ENCODE results near the gene SLC16A6.
"Not testable (repeated sequence)": the region's sequence is repeated elsewhere in the genome, so short reads cannot be mapped to it uniquely, and the experiment has no call there.

SLC16A6 gene, protein sequence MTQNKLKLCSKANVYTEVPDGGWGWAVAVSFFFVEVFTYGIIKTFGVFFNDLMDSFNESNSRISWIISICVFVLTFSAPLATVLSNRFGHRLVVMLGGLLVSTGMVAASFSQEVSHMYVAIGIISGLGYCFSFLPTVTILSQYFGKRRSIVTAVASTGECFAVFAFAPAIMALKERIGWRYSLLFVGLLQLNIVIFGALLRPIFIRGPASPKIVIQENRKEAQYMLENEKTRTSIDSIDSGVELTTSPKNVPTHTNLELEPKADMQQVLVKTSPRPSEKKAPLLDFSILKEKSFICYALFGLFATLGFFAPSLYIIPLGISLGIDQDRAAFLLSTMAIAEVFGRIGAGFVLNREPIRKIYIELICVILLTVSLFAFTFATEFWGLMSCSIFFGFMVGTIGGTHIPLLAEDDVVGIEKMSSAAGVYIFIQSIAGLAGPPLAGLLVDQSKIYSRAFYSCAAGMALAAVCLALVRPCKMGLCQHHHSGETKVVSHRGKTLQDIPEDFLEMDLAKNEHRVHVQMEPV

DNA sequence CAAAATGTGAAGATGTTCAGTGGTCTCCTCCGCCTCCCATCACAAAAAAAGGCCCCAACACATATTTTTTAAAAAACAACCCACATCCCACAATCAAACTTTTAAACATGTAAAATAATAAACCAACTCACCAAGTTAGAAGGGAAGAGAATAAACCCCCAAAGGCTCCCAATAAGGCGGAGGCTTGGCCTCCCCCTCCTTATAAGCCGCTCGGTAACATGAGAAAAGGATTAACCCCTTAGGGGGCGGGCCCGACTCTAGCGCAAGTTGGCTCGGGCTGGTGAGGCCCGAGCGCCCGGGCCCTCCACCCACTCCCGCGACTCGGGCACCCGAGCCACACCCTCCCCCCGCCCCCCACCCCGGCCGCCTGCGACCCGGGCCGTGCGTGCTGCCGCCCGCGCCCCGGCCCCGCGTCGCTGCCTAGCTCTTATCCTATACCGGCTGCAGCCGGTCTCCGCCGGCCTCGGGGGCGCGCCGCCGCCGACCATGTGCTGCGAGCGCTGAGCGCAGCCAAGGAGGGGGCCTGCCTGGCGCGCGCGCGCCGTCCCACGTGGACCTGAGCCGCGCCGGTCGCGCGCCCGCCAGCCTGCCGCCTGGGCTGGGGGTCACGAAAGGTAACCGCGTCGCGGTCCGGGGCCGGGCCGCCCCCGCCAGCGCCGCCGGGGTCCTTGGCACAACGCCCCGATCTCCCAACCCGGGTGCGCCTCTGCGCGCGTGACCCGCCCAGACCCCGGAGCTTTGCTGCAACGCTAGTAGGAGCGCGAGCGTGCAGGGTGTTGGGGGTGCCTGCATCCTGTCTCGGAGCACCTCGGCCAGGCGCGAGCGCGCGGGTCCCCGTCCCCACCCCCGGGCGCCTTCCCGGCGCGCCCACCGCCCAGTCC, at the start of gene SLC16A6, which contains the start of gene ARSG:
Gene SLC16A6 (minus strand): TSS at position 173 of the 881 bp plus-strand sequence. CDS start 12,807 bp downstream, outside the sequence.
Gene ARSG (plus strand): TSS at position 541 of the 881 bp plus-strand sequence. CDS start 15,999 bp downstream, outside the sequence.
- DNase-seq: peak; percentile 12

DNA sequence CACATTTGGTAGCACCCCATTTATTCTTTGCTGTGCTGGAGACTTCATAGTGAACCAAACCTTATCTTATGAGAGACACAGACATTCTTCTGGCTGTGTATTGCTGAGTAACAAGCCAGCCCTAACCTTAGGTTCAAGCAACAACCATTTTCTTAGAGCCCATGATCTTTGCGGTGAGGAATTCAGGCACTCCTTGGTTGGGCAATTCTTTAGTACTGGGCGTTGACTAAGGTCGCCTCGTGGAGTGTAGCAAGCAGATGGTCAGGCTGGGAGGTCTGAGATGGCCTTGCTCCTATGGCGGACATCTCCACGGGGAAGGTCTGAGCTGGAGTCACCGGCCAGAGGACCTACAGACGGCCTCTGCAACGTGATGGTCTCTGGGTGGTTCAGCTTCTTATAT, 43.5 kb upstream of the SLC16A6 start:
- DNase-seq: no peak

DNA sequence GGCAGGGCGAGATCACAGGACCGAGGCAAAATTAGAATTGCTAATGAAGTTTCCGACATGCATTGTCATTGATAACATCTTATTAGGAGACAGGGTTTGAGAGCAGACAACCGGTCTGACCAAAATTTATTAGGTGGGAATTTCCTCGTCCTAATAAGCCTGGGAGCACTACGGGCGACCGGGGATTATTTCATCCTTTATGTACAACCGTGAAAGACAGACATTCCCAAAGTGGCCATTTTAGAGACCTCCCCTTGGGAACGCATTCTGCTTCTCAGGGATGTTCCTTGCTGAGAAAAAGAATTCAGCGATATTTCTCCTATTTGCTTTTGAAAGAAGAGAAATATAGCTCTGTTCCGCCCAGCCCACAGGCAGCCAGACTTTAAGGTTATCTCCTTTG, 41.0 kb upstream of the SLC16A6 start:
- not testable (repeated sequence) for DNase-seq

DNA sequence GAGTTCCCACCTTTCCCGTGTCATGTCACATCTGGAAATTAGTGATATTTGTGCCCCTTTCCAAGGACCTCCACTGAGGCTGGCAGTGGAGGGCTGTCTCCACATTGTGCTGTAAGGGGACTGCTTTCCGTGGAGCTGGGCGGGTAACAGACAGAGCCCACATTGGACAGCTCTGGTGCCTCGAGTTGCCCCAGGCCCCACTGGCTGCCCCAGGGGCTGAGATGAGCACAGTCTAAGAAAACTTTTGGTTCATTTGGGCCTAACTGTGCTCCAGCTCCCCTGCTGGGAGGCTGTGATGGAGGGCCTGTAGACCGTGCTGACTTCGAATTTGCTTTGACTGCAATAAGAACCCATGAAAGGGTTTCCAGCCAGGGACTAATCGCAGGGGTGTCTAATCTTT, 38.4 kb upstream of the SLC16A6 start:
- no peak for DNase-seq

DNA sequence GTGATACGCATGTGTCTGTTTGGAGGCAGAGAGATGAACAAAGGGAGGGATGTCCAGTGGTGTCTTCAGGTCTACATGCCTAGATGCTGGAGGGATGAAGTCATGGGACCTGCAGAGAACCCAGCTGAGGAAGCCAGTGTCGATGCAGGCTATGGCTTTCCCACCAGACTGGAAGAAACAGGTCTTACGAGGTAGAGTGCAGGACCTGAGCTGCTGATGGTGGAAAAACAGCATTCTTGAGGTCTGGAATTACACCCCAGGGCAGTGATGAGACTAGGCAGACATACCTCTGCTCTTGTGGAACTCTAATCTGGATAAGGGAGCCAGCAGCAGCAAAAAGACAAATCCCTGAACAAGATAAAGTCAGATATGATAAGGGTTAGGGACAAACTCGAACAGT, 37.7 kb upstream of the SLC16A6 start:
- DNase-seq: no peak

DNA sequence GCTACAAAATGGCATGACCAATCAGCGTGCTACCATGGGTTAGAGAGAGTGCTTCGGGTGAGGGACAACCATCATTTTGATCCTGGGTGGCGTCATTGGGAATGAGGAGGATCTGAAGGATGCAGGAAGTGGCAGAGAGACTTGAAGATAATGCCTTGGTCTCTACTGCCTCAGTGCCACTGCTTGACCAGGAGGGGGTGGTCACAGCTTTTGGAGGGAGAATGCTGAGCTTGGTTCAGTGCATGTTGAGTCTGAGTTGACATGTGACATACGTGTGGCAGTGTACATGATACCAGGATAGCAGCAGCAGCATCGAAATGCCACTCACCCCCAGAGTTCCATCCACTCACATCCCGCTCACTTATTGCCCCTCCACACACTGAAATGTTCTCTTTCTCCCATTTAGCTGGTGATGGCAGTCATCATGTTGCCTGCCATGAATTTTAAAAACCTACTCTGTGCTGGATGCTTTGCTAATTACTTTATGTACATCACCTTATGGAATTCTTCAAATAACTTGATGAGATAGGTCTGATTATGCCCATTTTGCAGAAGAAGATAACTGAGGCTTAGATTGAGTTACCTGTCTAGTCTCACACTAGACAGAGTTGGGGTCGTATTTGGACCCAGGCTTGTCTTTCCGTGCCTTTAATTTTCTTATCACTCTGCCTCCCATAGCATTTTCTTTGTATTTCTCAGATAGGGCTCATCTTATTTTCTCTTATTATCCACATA, 37.1 kb upstream of the SLC16A6 start:
- DNase-seq: no peak

DNA sequence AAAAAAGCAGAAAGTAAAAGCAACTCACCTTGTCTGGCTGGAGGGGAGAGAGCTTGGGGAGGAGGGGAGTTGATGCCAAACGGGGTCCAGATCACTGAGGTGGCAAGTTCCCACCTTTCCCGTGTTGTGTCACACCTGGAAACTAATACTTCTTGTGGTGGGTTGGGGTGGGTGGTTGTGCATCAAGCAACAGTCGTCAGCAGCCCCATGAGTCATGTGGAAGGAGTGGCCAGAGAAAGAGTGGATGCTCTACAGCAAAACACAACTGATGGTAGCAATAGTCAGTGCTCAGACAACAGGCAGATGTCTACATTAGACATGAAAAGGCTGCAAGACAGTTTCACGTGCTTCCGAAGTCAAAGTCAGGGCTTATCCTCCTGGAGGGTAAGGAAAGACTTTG, 35.8 kb upstream of the SLC16A6 start:
- DNase-seq: no peak

DNA sequence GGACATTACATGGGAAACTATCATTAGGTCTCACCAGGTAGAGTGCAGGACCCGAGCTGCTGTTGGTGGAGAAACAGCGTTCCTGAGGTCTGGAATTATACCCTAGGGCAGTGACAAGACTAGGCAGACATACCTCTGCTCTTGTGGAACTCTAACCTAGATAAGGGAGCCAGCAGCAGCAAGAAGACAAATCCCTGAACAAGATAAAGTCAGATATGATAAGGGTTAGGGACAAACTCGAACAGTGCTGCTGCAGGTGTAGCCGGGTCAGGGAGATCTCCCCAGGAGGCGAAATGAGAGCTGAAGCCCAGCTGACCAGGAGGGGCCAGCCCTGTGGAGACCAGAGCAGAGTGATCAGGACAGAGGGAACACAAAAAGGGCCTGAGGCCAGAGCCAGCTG, 35.0 kb upstream of the SLC16A6 start:
- DNase-seq: no peak

DNA sequence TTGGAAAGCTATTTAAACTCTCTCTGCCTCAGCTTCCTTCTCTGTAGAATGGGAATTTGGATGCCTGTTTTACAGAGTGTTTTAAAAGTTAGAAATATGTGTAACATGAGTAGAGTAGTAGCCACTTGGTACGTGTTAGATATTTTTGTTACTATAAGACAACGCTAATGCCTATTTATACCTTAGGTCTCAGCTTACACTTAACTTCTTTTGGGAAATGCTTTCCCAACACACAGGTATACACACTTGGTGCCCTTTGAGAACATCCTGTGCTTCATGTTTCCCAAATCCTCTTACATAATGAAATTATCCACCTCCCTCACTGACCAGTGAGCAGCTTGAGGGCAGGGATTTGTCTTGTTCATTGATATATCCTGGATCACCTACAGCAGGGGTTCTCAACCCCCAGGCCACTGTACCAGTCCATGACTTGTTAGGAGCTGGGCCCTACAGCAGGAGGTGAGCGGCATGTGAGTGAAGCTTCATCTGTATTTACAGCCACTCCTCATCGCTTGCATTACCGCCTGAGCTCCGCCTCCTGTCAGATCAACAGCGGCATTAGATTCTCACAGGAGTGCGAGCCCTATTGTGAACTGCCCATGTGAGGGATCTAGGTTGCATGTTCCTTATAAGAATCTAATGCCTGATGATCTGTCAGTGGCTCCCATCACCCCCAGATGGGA, 33.9 kb upstream of the SLC16A6 start:
- no peak for DNase-seq

DNA sequence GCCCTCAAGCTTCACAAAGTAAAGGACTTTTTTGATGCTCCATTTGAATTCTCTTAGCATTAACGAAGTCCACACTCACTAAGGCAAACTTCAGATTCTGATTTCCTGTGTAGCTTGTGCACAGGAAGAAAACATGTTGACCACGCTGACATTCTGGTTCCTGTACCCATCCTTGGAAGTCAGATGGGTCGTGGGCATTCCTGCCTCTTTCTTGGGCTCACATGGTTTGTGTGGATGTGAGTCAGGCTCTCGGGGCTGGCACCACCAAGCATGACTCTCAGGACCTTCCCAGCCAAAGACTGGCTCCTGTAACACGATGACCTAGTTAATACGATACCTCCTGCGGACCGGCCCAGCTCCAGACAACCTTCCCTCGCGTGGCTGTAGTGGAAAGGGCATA, 33.2 kb upstream of the SLC16A6 start:
- DNase-seq: no peak

DNA sequence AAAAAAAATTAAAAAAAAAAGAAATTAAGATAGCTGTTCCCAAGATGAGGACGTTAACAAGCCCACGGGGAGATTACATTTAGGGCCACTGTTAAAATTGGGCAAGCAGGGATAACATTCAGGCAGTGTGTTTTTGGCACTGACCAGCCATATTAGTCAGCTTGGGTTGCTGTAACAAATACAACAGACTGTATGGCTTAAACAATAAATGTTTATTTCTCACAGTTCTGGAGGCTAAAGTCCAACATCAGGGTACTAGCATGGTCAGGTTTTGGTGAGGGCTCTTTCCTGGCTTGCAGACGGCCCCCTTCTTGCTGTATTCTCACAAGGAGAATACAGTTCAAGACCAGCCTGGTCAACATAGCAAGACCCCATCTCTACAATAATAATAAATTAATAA, 31.7 kb upstream of the SLC16A6 start:
- no peak for DNase-seq

DNA sequence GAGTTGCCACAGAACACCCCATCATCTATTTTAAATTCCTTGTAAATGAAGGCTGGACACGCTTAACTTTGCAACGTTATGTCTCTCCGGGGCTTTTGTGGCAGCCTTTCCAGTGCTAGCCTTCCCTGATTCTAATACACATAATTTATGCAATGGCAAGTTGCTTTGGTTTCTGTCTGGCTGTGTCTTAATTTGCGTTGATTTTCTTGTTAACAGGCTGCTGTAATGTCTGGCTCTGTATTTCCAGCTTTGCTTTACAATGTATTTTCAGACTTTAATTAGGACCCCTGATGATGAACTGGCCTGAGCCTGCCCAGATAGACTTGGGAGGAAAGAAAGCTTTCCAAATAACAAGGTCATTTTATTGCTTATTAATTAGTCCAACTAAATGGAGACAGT, 30.6 kb upstream of the SLC16A6 start:
- no peak for DNase-seq

DNA sequence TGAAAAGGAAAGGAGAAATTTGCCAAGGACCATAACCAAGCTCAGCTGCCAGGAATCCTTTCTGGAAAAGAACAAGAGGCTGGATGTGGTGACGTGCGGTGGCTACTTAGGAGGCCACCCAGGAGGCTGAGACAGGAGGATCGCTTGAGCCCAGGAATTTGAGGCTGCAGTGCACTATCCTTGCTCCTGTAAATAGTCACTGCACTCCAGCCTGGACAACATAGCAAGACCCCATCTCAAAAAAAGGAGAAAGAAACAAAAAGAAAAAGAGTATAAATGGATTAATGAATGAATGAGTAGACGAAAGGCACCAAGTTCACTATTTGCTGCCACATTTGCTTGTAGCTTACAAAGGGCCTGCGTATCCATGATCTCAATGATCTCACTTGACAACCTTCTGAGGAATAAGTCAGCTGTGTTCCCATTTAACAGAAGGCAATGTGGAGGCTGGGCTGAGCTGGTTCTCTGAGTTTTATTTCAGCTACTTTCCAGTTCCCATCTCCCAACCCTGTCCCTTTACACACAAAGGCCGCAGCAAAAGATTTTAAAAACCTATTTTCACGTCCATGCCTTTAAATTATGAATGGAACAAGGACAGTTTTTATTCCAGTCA, 30.1 kb upstream of the SLC16A6 start:
- DNase-seq: no peak

DNA sequence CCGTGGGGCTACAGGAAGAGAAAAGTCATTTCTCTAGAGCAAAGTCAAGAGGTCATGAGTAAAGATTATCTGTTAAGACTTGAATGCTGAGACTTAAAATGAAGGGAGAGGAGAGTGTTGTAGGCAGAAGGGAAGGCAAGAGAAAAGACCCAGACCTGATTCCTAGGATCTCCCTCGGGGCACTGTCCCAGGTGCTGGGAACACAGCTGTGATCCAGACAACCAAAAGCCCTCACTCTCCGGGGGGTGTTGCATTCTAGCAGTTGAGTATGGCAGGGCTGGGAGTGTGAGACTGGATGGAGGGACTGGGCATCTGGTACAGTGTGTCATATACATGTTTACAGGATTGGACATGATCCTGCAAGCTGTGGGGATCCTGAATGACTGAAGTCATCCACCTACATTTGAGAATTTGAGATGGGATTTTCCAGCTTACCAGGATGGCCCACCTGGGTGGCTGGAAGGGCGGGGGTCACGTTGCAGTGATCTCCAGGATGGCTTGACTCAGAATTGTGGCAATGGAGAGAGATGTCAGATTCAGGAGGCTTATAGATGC, 29.5 kb upstream of the SLC16A6 start:
- no peak for DNase-seq

DNA sequence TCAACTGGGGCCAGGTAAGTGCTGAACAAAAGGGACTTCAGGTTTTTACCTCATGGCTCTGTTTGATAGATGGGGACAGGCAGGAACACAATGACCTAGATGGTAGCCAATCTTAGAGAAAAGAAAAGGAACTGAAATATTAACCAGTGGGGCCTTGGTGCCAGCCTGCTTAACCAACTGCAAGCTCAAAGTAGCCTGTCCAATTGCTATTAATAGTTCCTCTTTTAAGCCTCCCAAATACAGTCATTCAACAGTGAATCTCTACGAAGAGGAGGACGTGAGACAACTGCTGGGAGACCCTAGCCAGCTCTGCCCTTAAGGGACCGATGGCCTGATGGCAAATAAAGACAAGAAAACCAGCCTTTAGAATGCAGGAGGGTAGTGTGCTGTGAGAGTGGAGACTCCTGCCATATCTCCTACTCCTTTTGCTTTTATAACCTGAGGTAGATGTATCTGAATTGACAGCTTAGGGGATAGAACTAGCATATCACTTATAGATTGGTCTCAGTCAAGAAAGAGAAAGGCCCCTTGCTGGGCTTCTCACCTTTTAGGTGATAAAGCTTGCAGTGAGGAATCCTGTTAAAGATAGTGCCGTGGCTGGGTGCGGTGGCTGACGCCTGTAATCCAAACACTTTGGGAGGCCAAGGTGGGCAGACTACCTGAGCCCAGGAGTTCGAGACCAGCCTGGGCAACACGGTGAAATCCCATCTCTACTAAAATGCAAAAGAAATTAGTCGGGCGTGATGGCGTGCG, 28.7 kb upstream of the SLC16A6 start:
- DNase-seq: no peak

DNA sequence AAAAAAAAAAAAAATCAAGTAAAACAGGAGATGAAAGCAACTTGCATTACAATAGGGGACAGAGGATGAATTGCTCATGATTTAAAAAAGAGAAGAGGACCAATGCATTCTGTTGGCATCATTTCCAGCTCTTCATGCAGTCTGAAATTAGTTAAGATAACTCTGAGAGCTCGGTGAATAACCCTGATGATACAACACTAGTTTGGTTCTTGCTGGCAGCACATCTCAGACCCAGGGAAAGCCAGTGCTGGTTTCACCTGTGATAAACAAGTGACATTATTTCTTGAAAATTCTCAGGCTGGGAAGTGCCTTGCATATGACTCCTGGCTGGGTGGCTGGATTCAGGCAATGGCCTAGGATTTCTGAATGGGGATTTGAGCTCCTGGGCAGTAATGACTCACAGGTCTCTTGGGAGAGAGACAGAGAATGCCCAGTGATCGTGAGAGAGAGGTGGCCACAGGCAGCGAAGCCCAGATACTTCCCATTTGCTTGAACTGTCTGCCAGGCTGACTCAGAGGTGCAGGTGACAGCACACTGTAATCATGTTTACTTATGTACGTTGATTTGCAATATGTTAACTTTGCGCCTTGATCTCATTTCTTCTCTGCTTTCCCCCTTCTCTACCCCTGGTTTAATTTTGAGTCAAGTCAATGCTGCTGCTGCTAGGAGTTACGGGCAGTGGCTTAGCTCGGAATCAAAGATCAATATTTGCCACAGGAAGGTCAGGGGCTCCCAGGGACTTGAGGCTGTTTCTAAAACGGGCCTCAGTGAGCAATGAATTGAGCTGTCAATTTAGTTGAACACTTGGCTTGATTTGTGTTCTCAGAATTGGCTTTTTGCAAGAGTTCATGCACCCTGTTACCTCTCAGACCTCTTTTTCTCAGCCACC, 27.4 kb upstream of the SLC16A6 start:
- DNase-seq: no peak

DNA sequence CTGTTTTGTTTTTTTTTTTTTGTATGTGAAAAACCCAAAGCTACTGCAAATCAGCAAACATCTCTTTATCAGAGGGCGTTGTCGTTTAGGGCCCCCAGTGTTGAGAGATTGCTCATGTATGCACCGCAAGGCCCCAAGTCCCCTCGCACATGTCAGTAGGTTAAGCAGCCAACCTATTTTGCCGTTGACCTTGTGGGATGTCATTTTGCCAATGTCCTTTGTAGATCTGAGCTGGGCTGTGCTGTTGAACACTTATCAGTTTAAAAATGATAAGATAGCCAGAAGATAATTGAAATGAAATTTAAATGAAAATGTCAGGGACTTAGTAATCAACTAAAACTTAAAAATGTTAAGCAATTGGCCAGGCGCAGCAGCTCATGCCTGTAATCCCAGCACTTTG, 26.5 kb upstream of the SLC16A6 start:
- DNase-seq: no peak

DNA sequence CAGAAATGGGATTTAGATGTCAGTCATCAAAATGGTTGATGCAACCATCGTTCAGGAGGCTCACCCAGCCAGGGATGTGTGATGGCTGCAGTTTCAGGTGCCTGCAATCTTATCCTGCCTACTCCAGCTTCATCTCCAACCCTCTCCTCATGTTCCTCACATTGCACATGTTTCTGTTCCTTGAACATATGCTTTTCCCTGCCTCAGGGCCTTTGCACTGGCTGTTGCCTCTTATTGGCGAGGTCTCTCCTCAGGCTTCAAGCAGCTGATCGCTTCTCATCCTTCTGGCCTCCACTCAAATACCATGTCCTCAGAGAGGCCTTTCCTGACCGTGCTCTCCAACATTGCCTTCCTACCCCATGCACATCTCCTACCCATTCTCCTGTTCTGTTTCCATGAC, 25.0 kb upstream of the SLC16A6 start:
- DNase-seq: no peak

DNA sequence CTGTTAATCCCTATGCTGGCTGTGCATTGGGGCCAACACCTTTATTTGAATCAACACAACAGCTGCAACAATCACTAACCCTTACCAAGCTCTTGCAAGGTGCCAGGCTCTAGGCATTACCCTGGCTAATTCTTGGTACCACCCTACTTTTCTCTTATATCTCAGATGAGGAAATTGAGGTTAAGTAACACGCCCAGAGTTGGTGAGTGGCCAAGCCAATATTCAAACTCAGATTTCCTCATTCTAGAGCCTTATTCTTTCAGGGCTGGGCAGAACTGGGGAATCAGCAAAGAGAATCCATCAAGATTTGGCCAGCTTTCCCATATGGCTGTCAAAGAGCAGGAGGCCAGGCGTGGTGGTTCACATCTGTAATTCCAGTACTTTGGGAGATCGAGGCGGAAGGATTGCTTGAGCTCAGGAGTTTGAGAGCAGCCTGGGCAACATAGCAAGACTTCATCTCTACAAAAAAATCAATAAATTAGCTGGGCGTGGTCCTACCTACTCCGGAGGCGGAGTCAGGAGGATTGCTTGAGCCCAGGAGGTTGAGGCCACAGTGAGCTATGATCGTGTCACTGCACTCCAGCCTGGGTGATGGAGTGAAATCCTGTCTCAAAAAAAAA, 24.1 kb upstream of the SLC16A6 start:
- DNase-seq: no peak
